Measurements from ENCODE around the gene IQCN.

- TF ChIP-seq ZNF518A (tag by site-specific recombination; conservative IDR thresholded peaks at IDR 0.05; ENCODE audit: low read depth) (no peak), CTCF (tag by site-specific recombination; IDR thresholded peaks at IDR 0.05) (no peak), ZNF561 (tag by site-specific recombination; IDR thresholded peaks at IDR 0.05; ENCODE audit: borderline replicate concordance) (no peak), SP3 (tag by site-specific recombination; IDR thresholded peaks at IDR 0.05) (no peak), ZFP41 (tag by site-specific recombination; IDR thresholded peaks at IDR 0.05; ENCODE audit: borderline replicate concordance) (no peak), ZNF416 (tag by site-specific recombination; IDR thresholded peaks at IDR 0.05) (no peak), HOXC10 (CRISPR knock-in tag; IDR thresholded peaks at IDR 0.05) (no peak), ZNF792 (tag by site-specific recombination; IDR thresholded peaks at IDR 0.05) (no peak), ZNF366 (tag by site-specific recombination; conservative IDR thresholded peaks at IDR 0.05) (no peak), PRDM4 (tag by site-specific recombination; IDR thresholded peaks at IDR 0.05) (no peak), ZNF623 (tag by site-specific recombination; IDR thresholded peaks at IDR 0.05) (no peak)
Observed at GRCh38 chr19:18292462-18292809, 18.2 kb upstream of the IQCN start.
